Body of pancreas (tissue), 4 donors: ENCODE results near the gene GORAB. TPM values are rescaled to one million over a fixed set of nuclear protein-coding genes. Genes with fewer than 3 reads are reported as not detected.

Experiments used
- ATAC-seq: fragments of 150-250 bp; one replicate; pipeline ENCODE4 v1.9.1; 2016
- DNase-seq, 4 donors: peaks; one replicate each; pipeline ENCODE4 v3.0.0-alpha.2; 2019
- H3K27ac ChIP-seq, 4 donors: fragments of 200-600 bp; sonication (generic); 1 replicate in 3 of 4; 2 replicates in 1 of 4; pipeline versions ENCODE4 v1.5.1 to v1.6.1; 2016 to 2019; ENCODE audit warnings: mild to moderate bottlenecking in 1 of 4, mixed read lengths in 1 of 4, moderate library complexity in 1 of 4
- H3K27me3 ChIP-seq, 2 donors: fragments of 200-600 bp; sonication (generic); one replicate each; pipeline ENCODE4 v1.6.0; 2016; ENCODE audit warnings: mild to moderate bottlenecking in 1 of 2
- H3K36me3 ChIP-seq, 2 donors: fragments of 200-600 bp; sonication (generic); replicated peaks in 1 of 2; 2 replicates each; pipeline ENCODE4 v1.5.1; 2016; ENCODE audit warnings: low read depth in 2 of 2; ENCODE audit not compliant: insufficient read depth in 1 of 2
- H3K4me1 ChIP-seq: fragments of 200-600 bp; sonication (generic); one replicate; pipeline ENCODE4 v1.6.0; 2016
- H3K4me3 ChIP-seq, 2 donors: fragments of 200-600 bp; sonication (generic); 1 replicate in 1 of 2; 2 replicates in 1 of 2; pipeline ENCODE4 v1.5.1; 2016 to 2019
- H3K9me3 ChIP-seq, 3 donors: fragments of 200-600 bp; sonication (generic); 1 replicate in 2 of 3; 2 replicates in 1 of 3; pipeline ENCODE4 v1.5.1; 2016
- POLR2A ChIP-seq, 3 donors: fragments of 450-650 bp; IDR thresholded peaks; one replicate each; pipeline ENCODE4 v1.6.1; 2016; ENCODE audit warnings: antibody characterized with exemption in 3 of 3, mild to moderate bottlenecking in 2 of 3
- WGBS, 2 donors: methylation state at CpG; one replicate each; pipeline ENCODE4 v1.1.5; 2017; 5-methylcytosine and 5-hydroxymethylcytosine counted together
- intact Hi-C: fragments of 100-400 bp; cut with DNase I; formaldehyde crosslinking; loops from one replicate; pipeline ENCODE4 v1.15.1; 2023
- total RNA-seq, 2 donors: library from RNA; depleted of rRNA; stranded (reverse); fragments of >200 nt; gene quantifications; one replicate each; pipeline ENCODE4 v1.1.0, GENCODE V29; 2016
- TF ChIP-seq, protein P1 (sequence below), 7 experiments: fragments of 450-650 bp in 4 of 7; fragments of 200-600 bp in 3 of 7; sonication (generic) in 3 of 7; IDR thresholded peaks; one replicate each; pipeline ENCODE4 v1.5.1; 2016 to 2019; ENCODE audit warnings: antibody characterized with exemption in 7 of 7

Gene GORAB
- total RNA-seq, 2 donors from 2014 or later, result 7.8 to 12.9 TPM

GRCh38 chr1:170513138-170513537 is 18.8 kb upstream of the GORAB start:
- Histone ChIP-seq H3K27ac (no peak overlapping the region), H3K36me3 (no peaks in the 10 kb centered on the region), H3K27me3 (no peaks in the 10 kb centered on the region), H3K4me1 (no peaks in the 10 kb centered on the region), H3K9me3 (no peaks in the 10 kb centered on the region), H3K4me3 (no peak overlapping the region)
- 53 to 94% methylated on average over 1 of the region's 1 CpG for WGBS, 2 donors
- intact Hi-C loops, result no loop called here
- DNase-seq (no peak), ATAC-seq (no peak)
- TF ChIP-seq POLR2A (IDR thresholded peaks at IDR 0.05), result no peak
- TF ChIP-seq, protein P1, sequence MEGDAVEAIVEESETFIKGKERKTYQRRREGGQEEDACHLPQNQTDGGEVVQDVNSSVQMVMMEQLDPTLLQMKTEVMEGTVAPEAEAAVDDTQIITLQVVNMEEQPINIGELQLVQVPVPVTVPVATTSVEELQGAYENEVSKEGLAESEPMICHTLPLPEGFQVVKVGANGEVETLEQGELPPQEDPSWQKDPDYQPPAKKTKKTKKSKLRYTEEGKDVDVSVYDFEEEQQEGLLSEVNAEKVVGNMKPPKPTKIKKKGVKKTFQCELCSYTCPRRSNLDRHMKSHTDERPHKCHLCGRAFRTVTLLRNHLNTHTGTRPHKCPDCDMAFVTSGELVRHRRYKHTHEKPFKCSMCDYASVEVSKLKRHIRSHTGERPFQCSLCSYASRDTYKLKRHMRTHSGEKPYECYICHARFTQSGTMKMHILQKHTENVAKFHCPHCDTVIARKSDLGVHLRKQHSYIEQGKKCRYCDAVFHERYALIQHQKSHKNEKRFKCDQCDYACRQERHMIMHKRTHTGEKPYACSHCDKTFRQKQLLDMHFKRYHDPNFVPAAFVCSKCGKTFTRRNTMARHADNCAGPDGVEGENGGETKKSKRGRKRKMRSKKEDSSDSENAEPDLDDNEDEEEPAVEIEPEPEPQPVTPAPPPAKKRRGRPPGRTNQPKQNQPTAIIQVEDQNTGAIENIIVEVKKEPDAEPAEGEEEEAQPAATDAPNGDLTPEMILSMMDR (IDR thresholded peaks at IDR 0.05), result no peak

GRCh38 chr1:170518185-170518834 is 13.7 kb upstream of the GORAB start:
- no peak for ATAC-seq
- no peak for DNase-seq
- 74 to 79% methylated on average over 4 of the region's 4 CpGs for WGBS, 2 donors
- Histone ChIP-seq H3K4me3 (no peak overlapping the region), H3K36me3 (no peaks in the 10 kb centered on the region), H3K27me3 (no peaks in the 10 kb centered on the region), H3K27ac (no peak overlapping the region), H3K9me3 (no peaks in the 10 kb centered on the region), H3K4me1 (peaks cover 6% of the 10 kb centered on the region)
- intact Hi-C loops, result no loop called here
- TF ChIP-seq, protein P1 (IDR thresholded peaks at IDR 0.05), result no peak
- TF ChIP-seq POLR2A (IDR thresholded peaks at IDR 0.05), result no peak

GRCh38 chr1:170518965-170519364 is 13.0 kb upstream of the GORAB start:
- Histone ChIP-seq H3K27me3 (no peaks in the 10 kb centered on the region), H3K4me1 (peaks cover 6% of the 10 kb centered on the region), H3K27ac (no peak overlapping the region), H3K4me3 (no peak overlapping the region), H3K9me3 (no peaks in the 10 kb centered on the region), H3K36me3 (no peaks in the 10 kb centered on the region)
- intact Hi-C loops, result no loop called here
- no peak for TF ChIP-seq POLR2A (IDR thresholded peaks at IDR 0.05)
- TF ChIP-seq, protein P1 (IDR thresholded peaks at IDR 0.05), result no peak
- 74 to 75% methylated on average over 3 of the region's 3 CpGs for WGBS, 2 donors
- DNase-seq (no peak), ATAC-seq (no peak)

DNA sequence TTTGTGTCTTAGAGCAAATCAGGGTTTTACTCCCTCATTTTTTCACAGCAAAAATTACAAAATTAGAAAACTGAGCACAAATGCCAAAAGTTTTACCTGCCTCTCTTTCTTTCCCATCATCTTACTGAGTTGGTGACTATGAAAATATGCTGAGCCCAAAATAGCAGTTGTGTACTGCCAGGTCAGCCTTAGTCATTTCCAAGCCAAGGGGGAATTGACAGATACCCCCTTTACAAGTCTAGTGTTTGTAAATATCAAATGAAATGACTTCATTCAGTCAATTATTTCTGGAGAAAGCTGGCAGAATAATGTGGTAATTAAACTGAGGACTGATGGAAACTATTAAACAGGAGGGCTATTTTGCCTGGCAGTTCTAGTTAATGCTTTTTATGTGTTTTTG is 11.4 kb upstream of the GORAB start:
- ATAC-seq, result peak; percentile 35
- no peaks in the 10 kb centered on the region for H3K36me3 ChIP-seq
- TF ChIP-seq, protein P1 (IDR thresholded peaks at IDR 0.05), result no peak
- no peak for TF ChIP-seq POLR2A (IDR thresholded peaks at IDR 0.05)
- H3K27ac ChIP-seq, result no peak overlapping the region
- no peak for DNase-seq
- intact Hi-C loops, result no loop called here
- peaks cover 6% of the 10 kb centered on the region for H3K4me1 ChIP-seq
- no peak overlapping the region for H3K4me3 ChIP-seq
- H3K27me3 ChIP-seq, result no peaks in the 10 kb centered on the region
- H3K9me3 ChIP-seq, result no peaks in the 10 kb centered on the region

DNA sequence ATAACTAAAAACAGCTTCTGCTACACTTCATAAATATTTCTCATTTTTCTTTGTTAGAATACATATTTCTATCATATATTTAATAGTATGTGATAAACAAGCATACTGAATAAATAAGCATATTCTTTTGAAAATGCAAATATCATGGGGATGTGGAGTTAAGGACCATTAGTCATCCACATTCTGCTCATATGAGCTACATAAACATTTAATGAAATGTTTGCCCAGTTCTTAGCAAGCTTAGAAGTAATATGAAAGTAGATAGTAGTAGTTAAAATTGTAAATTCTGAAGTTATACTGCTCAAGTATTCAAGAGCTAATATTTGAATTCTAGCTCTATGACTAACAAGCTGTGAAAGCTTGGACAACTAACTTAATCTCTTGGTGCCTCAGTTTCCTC is 10.1 kb upstream of the GORAB start:
- Histone ChIP-seq H3K4me1 (peaks cover 6% of the 10 kb centered on the region), H3K36me3 (no peaks in the 10 kb centered on the region), H3K27ac (no peak overlapping the region), H3K4me3 (no peak overlapping the region), H3K27me3 (no peaks in the 10 kb centered on the region), H3K9me3 (no peaks in the 10 kb centered on the region)
- intact Hi-C loops, result no loop called here
- DNase-seq (no peak), ATAC-seq (no peak)
- no peak for TF ChIP-seq POLR2A (IDR thresholded peaks at IDR 0.05)
- TF ChIP-seq, protein P1 (IDR thresholded peaks at IDR 0.05), result no peak
